Skeletal muscle tissue (tissue), 5 donors: ENCODE data around the gene MED6. TPM values are rescaled to one million over a fixed set of nuclear protein-coding genes. Genes with fewer than 3 reads are reported as not detected.

Experiments
- H3K27ac ChIP-seq: one replicate; pipeline ENCODE4 v1.7.0; 2013; ENCODE audit warnings: mild to moderate bottlenecking, low read depth, low read length, inconsistent platforms
- H3K27me3 ChIP-seq, 3 donors: one replicate each; pipeline ENCODE4 v1.7.0; 2013; ENCODE audit warnings: low read length in 3 of 3; ENCODE audit not compliant: control insufficient read depth in 3 of 3, insufficient read depth in 3 of 3
- H3K36me3 ChIP-seq, 3 donors: one replicate each; pipeline ENCODE4 v1.7.0; 2013; ENCODE audit warnings: low read length in 3 of 3; ENCODE audit not compliant: control insufficient read depth in 3 of 3, insufficient read depth in 3 of 3
- H3K4me1 ChIP-seq, 3 donors: one replicate each; pipeline ENCODE4 v1.7.0; 2013; ENCODE audit warnings: low read length in 3 of 3, mild to moderate bottlenecking in 3 of 3; ENCODE audit not compliant: control insufficient read depth in 3 of 3, insufficient read depth in 3 of 3
- H3K4me3 ChIP-seq, 3 donors: one replicate each; pipeline ENCODE4 v1.7.0; 2013; ENCODE audit warnings: low read length in 3 of 3
- H3K9ac ChIP-seq, 3 donors: one replicate each; pipeline ENCODE4 v1.7.0; 2013; ENCODE audit warnings: low read length in 3 of 3, mild to moderate bottlenecking in 3 of 3, moderate library complexity in 2 of 3, low read depth in 1 of 3
- H3K9me3 ChIP-seq, 3 donors: one replicate each; pipeline ENCODE4 v1.7.0; 2013; ENCODE audit warnings: low read length in 3 of 3; ENCODE audit not compliant: control insufficient read depth in 3 of 3
- small RNA-seq: library from RNA; depleted of rRNA; stranded (forward); fragments of <200 nt; gene quantifications from one replicate; pipeline ENCODE3, GENCODE V24; 2014
- total RNA-seq: library from RNA; depleted of rRNA; stranded (reverse); fragments of >200 nt; gene quantifications from one replicate; pipeline ENCODE4 v1.2.3, GENCODE V29; 2014
- donor health status: Osteomylitis.

Gene MED6
- total RNA-seq, 1 donor from 2014 or later, result 45.4 TPM

DNA sequence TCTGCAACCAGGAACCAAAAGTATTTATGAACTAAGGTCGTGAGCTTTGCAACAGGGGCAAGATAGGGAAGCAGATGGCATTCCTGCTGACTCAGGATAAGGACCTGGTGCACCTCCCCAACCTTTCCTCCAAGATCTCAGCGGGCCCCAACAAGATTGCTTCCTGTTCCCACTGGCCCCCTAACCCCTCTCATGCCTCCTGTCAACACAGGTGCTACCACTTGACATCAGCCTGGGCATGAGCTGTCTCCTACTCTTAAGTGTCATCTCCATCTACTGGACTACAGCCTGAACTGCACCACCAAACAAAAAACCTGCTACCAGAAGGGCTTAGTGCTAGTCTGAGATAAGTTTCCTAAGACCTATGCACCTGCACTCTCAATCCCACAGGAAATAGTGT is 32.7 kb downstream of the MED6 start:
- Histone ChIP-seq H3K9me3 (no peaks in the 10 kb centered on the region), H3K27me3 (no peaks in the 10 kb centered on the region), H3K4me1 (peaks cover 0 to 4% (median 0%) of the 10 kb centered on the region in 3 donors), H3K36me3 (peaks cover 6 to 17% (median 12%) of the 10 kb centered on the region in 3 donors), H3K27ac (no peak overlapping the region), H3K9ac (no peak overlapping the region), H3K4me3 (no peak overlapping the region)

DNA sequence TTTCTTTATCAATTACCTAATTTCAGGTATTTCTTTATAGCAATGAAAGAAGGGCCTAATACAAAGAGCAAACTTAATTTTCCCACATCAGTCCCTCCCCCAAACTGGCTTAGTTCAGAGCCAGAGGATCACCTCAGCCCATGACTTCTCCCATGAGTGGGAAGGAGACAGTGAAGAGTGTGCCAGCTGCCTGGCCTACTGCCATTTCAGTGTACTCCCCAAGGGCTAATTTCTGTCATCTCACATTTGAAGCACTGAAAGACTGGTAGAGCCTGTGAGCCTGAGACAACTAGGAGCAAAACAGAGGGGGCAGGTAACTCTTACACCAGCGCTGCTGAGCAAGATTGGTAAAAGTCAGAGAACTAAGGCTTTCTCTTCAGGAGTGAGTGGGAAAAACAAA is 36.6 kb downstream of the MED6 start:
- Histone ChIP-seq H3K27ac (no peak overlapping the region), H3K4me1 (peaks cover 0 to 4% (median 0%) of the 10 kb centered on the region in 3 donors), H3K9ac (no peak overlapping the region), H3K27me3 (no peaks in the 10 kb centered on the region), H3K36me3 (peaks cover 6 to 30% (median 15%) of the 10 kb centered on the region in 3 donors), H3K9me3 (no peaks in the 10 kb centered on the region), H3K4me3 (no peak overlapping the region)

DNA sequence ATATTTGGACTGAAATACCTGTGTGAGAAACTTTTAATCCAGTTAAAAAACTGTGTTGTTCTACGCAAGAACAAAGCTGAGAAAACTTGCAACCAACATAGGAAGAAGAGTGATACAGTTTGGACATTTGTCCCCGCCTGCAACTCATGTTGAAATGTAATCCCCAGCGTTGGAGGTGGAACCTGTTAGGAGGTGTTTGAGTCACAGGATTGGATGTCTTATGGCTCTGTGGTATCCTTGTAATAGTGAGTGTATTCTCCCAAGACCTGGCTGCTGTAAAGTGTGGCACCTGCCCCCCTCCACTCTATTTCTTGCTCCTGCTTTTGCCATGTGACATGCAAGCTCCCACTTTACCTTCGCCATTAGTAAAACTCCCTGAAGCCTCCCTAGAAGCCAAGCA is 37.0 kb downstream of the MED6 start:
- peaks cover 0 to 4% (median 0%) of the 10 kb centered on the region in 3 donors for H3K4me1 ChIP-seq
- H3K36me3 ChIP-seq, result peaks cover 6 to 30% (median 15%) of the 10 kb centered on the region in 3 donors
- H3K4me3 ChIP-seq, result no peak overlapping the region
- H3K9me3 ChIP-seq, result no peaks in the 10 kb centered on the region
- H3K27me3 ChIP-seq, result no peaks in the 10 kb centered on the region
- H3K27ac ChIP-seq, result no peak overlapping the region
- no peak overlapping the region for H3K9ac ChIP-seq

DNA sequence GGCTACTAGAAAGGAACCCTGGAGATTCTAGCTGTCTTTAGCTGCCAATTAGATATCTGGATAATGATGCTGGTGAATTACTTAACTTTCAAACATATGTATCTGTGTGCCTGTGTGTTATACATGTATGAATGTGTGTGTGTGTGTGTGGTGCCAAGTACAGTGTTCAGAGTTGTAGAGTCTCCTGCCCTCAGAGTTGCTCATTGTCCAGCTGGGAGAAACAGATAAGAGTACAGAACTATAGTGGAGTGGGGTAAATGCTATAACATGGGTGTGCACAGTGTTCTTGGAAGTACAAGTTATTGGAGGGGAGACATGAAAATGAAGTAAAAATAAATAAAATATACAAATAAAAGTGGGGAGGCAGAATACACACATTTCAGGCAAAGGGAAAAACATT is 42.1 kb downstream of the MED6 start:
- H3K4me1 ChIP-seq, result peaks cover 0 to 4% (median 0%) of the 10 kb centered on the region in 3 donors
- no peak overlapping the region for H3K9ac ChIP-seq
- no peaks in the 10 kb centered on the region for H3K27me3 ChIP-seq
- peaks cover under 1 to 19% (median 4%) of the 10 kb centered on the region in 3 donors for H3K36me3 ChIP-seq
- no peaks in the 10 kb centered on the region for H3K9me3 ChIP-seq
- H3K27ac ChIP-seq, result no peak overlapping the region
- no peak overlapping the region for H3K4me3 ChIP-seq

DNA sequence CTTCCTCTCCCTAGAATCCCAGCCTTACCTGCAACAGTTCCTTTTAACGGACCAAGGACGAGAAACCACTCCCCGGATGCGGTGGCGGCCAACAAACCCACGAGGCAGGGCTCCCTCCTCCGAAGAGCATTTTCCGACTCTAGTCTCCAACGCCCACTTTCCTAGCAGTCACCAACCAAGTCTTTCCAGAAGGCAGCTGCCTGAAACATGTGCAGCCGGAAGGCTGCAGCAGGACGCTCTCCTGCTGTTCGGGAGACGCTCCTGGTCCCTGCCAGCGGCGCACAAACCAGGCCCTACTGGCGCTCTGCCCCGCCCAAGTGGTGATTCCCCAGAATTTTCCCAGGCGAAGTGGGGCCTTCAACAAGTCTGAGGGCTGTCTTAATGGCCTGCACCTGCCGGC is 44.6 kb downstream of the MED6 start:
- H3K4me3 ChIP-seq, result peak overlapping the region; percentile 38 to 48 (median 46)
- H3K9ac ChIP-seq, result peak overlapping the region in 2 of 3 donors; percentile 32 to 33
- peaks cover 0 to 4% (median 0%) of the 10 kb centered on the region in 3 donors for H3K4me1 ChIP-seq
- no peak overlapping the region for H3K27ac ChIP-seq
- peaks cover 0 to 6% (median 3%) of the 10 kb centered on the region in 3 donors for H3K36me3 ChIP-seq
- no peaks in the 10 kb centered on the region for H3K27me3 ChIP-seq
- H3K9me3 ChIP-seq, result no peaks in the 10 kb centered on the region

DNA sequence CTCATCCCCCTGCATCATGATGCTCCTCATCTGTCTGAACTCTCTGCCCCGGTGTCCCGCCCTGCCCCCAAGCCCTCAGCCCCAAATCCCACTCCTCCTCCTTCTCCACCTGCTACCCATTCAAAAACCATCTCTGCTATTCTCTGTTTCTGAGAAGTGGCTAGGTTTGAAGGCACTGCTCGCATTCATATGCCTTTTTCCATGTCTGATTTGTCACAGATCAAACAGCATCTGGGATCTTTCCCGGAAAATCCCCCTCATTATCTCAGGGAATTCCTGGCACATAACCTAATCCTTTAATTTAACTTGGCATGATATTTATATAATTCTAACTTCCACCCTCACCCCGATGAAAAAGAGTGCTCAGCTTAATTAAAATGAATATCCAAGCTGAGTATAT is 62.4 kb downstream of the MED6 start:
- no peak overlapping the region for H3K27ac ChIP-seq
- no peaks in the 10 kb centered on the region for H3K9me3 ChIP-seq
- no peak overlapping the region for H3K4me3 ChIP-seq
- H3K27me3 ChIP-seq, result no peaks in the 10 kb centered on the region
- H3K9ac ChIP-seq, result no peak overlapping the region
- H3K4me1 ChIP-seq, result no peaks in the 10 kb centered on the region
- H3K36me3 ChIP-seq, result no peaks in the 10 kb centered on the region

DNA sequence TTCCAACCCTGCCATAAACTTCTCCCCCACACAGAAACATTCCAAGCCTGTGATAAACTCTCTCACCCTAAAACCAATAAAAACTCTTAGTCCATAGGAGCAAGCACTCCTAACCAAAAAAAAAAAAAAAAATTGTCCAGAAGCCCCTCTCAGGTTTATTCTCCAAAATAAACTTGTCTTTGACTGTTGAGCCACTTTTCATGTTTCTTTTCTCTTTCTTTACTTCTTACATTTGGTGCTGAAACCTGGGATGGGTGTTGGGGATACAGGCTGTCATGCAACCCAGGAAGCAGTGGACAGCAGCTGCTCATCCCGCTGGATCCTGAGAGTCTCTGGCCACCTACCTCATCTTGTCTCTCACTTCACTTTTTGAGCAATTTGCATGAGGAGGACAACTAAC is 63.6 kb downstream of the MED6 start:
- H3K9ac ChIP-seq, result no peak overlapping the region
- H3K4me3 ChIP-seq, result no peak overlapping the region
- peaks cover 0 to 5% (median 0%) of the 10 kb centered on the region in 3 donors for H3K36me3 ChIP-seq
- H3K27ac ChIP-seq, result no peak overlapping the region
- H3K4me1 ChIP-seq, result no peaks in the 10 kb centered on the region
- H3K27me3 ChIP-seq, result no peaks in the 10 kb centered on the region
- H3K9me3 ChIP-seq, result no peaks in the 10 kb centered on the region

DNA sequence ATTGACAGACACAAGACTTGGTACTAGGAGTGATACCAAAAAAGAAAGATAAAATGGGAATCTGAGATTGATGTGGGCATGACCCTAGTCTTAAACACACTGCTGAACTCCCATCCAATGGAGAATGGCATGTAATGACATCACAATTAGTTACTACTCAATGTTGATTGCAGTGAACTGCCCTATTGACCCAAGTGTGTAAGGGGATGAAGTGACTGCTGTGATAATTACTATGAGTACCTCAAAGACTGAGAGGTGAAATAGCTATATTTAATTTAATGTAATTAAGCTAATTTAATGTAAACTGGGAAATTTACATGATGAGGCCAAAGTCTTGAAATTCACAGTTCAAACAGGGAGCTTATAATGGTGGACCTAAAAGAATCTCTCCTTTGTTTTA is 65.6 kb downstream of the MED6 start, which contains the start of gene ADAM20:
Gene ADAM20, minus strand, starts transcription at position 101 of the 400 bp plus-strand sequence. CDS start 10,247 bp downstream, outside the sequence.
- Histone ChIP-seq H3K27ac (no peak within 1 kb of the TSS), H3K27me3 (no peaks in the 10 kb centered on the region), H3K4me3 (no peak within 1 kb of the TSS), H3K4me1 (no peaks in the 10 kb centered on the region), H3K9ac (no peak within 1 kb of the TSS), H3K36me3 (peaks cover 0 to 5% (median 0%) of the 10 kb centered on the region in 3 donors), H3K9me3 (no peaks in the 10 kb centered on the region)

Small RNAs within 50 kb of the gene (small RNA-seq; reads per million reads assigned to genes)
- not detected for gene RN7SL77P

Other genes starting within 250 kb of the MED6 start
- 36.0 TPM for gene COX16, start 241.0 kb downstream of the MED6 start, total RNA-seq
- gene SYNJ2BP, start 183.6 kb downstream of the MED6 start, total RNA-seq, result 16.7 TPM
- not detected for gene ADAM21, start 148.5 kb downstream of the MED6 start, total RNA-seq
- gene ADAM20, start 65.7 kb downstream of the MED6 start, total RNA-seq, result 2.1 TPM
- gene TTC9, start 41.3 kb upstream of the MED6 start, total RNA-seq, result 1.0 TPM
- gene MAP3K9, start 208.9 kb upstream of the MED6 start, total RNA-seq, result under 0.01 TPM